ENCODE data around the gene CLCF1.

DNA sequence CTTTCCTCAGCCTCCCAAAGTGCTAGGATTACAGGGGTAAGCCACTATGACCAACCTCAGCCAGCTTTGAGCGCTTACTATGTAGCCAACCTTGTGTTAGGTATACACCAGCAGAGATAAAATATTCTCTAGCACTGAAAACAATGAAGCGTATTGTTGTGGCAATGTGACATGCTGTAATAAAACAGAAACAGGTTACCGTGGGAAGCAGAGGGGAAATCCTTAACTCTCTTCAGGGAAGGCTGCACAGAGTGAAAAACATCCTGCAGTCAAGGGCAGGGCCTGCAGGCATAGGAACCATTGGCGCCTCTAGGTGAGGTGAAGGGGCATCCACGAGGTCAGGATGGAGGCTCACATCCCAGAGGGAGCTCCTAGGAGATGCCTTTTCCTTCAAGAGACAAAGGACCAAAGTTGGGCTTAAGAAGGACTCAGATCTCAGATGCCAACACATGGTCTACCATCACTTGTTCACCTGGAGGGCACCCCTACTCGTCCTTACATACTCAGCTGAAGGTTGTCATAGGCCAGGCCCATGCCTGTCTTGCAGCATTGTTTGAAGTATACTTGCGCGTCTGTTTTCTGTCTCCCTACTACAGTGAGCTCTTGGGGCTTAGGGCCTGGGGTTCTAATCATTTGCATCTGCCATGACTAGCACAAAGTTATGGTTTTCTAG is 28.0 kb downstream of the CLCF1 start:
- TF ChIP-seq CTCF (conservative IDR thresholded peaks at IDR 0.05; ENCODE audit: low read length) (no peak), EZH2phosphoT487 (IDR thresholded peaks at IDR 0.05; ENCODE audit: borderline replicate concordance) (no peak)
